Sigmoid colon (tissue), 7 donors: ENCODE results near the gene SEMA7A. TPM values are rescaled to one million over a fixed set of nuclear protein-coding genes. Genes with fewer than 3 reads are reported as not detected.
"Not testable (repeated sequence)": the region's sequence is repeated elsewhere in the genome, so short reads cannot be mapped to it uniquely, and the experiment has no call there.

Source experiments
- DNase-seq: peaks from one replicate; pipeline ENCODE4 v3.0.0-alpha.2; 2019
- H3K27ac ChIP-seq, 4 donors: fragments of 200-600 bp; sonication (generic); one replicate each; pipeline ENCODE4 v1.5.1; 2016 to 2019; ENCODE audit warnings: mild to moderate bottlenecking in 1 of 4
- H3K27me3 ChIP-seq, 3 donors: fragments of 200-600 bp; sonication (generic); one replicate each; pipeline ENCODE4 v1.5.1; 2019; ENCODE audit warnings: mild to moderate bottlenecking in 1 of 3
- H3K36me3 ChIP-seq, 4 donors: fragments of 200-600 bp; sonication (generic); one replicate each; pipeline ENCODE4 v1.5.1; 2016 to 2019
- H3K4me1 ChIP-seq, 4 donors: fragments of 200-600 bp; sonication (generic); one replicate each; pipeline ENCODE4 v1.5.1; 2017 to 2019
- H3K4me3 ChIP-seq, 4 donors: fragments of 200-600 bp; sonication (generic); one replicate each; pipeline ENCODE4 v1.5.1; 2017 to 2019; ENCODE audit warnings: mild to moderate bottlenecking in 2 of 4, moderate library complexity in 1 of 4
- H3K9me3 ChIP-seq, 4 donors: fragments of 200-600 bp in 3 of 4; sonication (generic) in 3 of 4; one replicate each; pipeline versions ENCODE4 v1.5.1 to v1.6.1; 2013 to 2019
- EP300 ChIP-seq, 4 donors: sonication (generic); formaldehyde crosslinking; IDR thresholded peaks; one replicate each; pipeline ENCODE4 v1.6.1; 2017; ENCODE audit warnings: antibody characterized with exemption in 4 of 4
- POLR2A ChIP-seq, 2 donors: fragments of 450-650 bp; IDR thresholded peaks; one replicate each; pipeline ENCODE4 v1.6.1; 2016; ENCODE audit warnings: antibody characterized with exemption in 2 of 2, mild to moderate bottlenecking in 2 of 2, moderate library complexity in 2 of 2
- POLR2AphosphoS5 ChIP-seq, 4 donors: sonication (generic); formaldehyde crosslinking; IDR thresholded peaks; one replicate each; pipeline ENCODE4 v1.6.1; 2017; ENCODE audit warnings: antibody characterized with exemption in 4 of 4
- WGBS, 2 donors: extraction: QIAGEN DNeasy Blood & Tissue Kit; methylation state at CpG; one replicate each; pipeline ENCODE4 v1.1.7; 2013; 5-methylcytosine and 5-hydroxymethylcytosine counted together
- intact Hi-C: fragments of 100-400 bp; cut with DNase I; formaldehyde crosslinking; loops from one replicate; pipeline ENCODE4 v1.15.1; 2023
- polyA plus RNA-seq, 3 donors: library from polyadenylated mRNA; stranded (reverse); fragments of 200-250 nt; gene quantifications; one replicate each; pipeline ENCODE4 v1.2.3, GENCODE V29; 2013
- total RNA-seq, 4 donors: library from RNA; depleted of rRNA; stranded (reverse); fragments of >200 nt; gene quantifications; one replicate each; pipeline ENCODE4 v1.1.0, GENCODE V29; 2016
- TF ChIP-seq, protein P1 (sequence below), 4 experiments: fragments of 450-650 bp in 3 of 4; fragments of 200-600 bp in 1 of 4; IDR thresholded peaks; one replicate each; pipeline ENCODE4 v1.5.1; 2016 to 2019; ENCODE audit warnings: antibody characterized with exemption in 4 of 4, mild to moderate bottlenecking in 3 of 4, moderate library complexity in 2 of 4
- donor health status: healthy with polysubstance abuse.
- donor health status: Bipolar disorder and iron deficiency.
- donor health status: healthy.

Gene SEMA7A
- total and polyA plus RNA-seq, 7 donors = 0.28 to 9.8 (median 1.2) TPM; not detected in 1

DNA sequence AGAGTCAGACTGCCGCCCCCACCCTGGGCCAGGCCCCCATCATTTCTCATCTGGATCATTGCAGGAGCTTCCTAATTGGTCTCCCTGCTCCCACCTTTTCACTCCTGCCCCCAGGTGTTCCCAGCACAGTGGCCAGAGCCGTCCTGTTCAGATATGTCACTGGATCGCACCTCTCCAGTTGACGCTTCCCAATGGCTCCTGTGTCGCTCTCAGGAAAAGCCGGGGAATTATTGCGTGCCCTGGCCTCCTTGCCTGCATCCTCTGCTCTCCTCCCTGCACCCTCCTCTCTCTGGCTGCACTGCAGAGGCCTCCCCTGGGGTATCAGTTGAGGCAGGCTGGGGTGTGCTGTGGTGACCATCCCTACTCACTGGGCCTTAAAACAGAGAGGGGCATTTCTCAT is 40.9 kb downstream of the SEMA7A start:
- intact Hi-C loops = no loop called here
- no peaks in the 10 kb centered on the region for H3K36me3 ChIP-seq
- no peaks in the 10 kb centered on the region for H3K9me3 ChIP-seq
- WGBS, 2 donors = 89% methylated on average over 7 of the region's 7 CpGs
- no peak for TF ChIP-seq EP300 (IDR thresholded peaks at IDR 0.05)
- no peak for TF ChIP-seq POLR2AphosphoS5 (IDR thresholded peaks at IDR 0.05)
- TF ChIP-seq, protein P1, sequence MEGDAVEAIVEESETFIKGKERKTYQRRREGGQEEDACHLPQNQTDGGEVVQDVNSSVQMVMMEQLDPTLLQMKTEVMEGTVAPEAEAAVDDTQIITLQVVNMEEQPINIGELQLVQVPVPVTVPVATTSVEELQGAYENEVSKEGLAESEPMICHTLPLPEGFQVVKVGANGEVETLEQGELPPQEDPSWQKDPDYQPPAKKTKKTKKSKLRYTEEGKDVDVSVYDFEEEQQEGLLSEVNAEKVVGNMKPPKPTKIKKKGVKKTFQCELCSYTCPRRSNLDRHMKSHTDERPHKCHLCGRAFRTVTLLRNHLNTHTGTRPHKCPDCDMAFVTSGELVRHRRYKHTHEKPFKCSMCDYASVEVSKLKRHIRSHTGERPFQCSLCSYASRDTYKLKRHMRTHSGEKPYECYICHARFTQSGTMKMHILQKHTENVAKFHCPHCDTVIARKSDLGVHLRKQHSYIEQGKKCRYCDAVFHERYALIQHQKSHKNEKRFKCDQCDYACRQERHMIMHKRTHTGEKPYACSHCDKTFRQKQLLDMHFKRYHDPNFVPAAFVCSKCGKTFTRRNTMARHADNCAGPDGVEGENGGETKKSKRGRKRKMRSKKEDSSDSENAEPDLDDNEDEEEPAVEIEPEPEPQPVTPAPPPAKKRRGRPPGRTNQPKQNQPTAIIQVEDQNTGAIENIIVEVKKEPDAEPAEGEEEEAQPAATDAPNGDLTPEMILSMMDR (IDR thresholded peaks at IDR 0.05) = no peak
- TF ChIP-seq POLR2A (IDR thresholded peaks at IDR 0.05) = no peak
- no peak overlapping the region for H3K4me3 ChIP-seq
- DNase-seq = no peak
- H3K4me1 ChIP-seq = no peaks in the 10 kb centered on the region
- H3K27ac ChIP-seq = no peak overlapping the region
- no peaks in the 10 kb centered on the region for H3K27me3 ChIP-seq

DNA sequence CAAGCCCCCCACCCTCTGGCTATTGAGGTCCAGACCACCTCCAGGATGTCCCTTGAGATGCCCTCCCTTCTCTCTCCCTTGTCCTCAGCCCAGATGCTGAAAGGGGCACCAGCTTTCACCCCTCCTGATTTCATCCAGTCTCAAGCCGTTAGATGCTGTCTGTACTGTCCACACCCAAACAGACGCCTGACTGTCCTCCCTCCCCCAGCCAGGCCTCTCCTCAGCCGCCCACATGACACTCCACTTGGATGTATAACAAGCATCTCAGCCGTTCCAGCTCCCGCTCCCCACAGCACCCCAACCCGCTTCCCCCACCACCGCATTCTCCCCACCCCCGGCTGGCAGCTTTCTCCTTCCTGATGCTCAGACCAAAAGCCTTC is 41.3 kb downstream of the SEMA7A start:
- TF ChIP-seq, protein P1 (IDR thresholded peaks at IDR 0.05) = no peak
- TF ChIP-seq POLR2A (IDR thresholded peaks at IDR 0.05) (no peak), EP300 (IDR thresholded peaks at IDR 0.05) (no peak), POLR2AphosphoS5 (IDR thresholded peaks at IDR 0.05) (no peak)
- DNase-seq = no peak
- Histone ChIP-seq H3K27me3 (no peaks in the 10 kb centered on the region), H3K27ac (no peak overlapping the region), H3K4me3 (no peak overlapping the region), H3K36me3 (no peaks in the 10 kb centered on the region), H3K9me3 (no peaks in the 10 kb centered on the region), H3K4me1 (no peaks in the 10 kb centered on the region)
- intact Hi-C loops = no loop called here
- 55% methylated on average over 8 of the region's 8 CpGs for whole genome bisulfite sequencing, 2 donors

DNA sequence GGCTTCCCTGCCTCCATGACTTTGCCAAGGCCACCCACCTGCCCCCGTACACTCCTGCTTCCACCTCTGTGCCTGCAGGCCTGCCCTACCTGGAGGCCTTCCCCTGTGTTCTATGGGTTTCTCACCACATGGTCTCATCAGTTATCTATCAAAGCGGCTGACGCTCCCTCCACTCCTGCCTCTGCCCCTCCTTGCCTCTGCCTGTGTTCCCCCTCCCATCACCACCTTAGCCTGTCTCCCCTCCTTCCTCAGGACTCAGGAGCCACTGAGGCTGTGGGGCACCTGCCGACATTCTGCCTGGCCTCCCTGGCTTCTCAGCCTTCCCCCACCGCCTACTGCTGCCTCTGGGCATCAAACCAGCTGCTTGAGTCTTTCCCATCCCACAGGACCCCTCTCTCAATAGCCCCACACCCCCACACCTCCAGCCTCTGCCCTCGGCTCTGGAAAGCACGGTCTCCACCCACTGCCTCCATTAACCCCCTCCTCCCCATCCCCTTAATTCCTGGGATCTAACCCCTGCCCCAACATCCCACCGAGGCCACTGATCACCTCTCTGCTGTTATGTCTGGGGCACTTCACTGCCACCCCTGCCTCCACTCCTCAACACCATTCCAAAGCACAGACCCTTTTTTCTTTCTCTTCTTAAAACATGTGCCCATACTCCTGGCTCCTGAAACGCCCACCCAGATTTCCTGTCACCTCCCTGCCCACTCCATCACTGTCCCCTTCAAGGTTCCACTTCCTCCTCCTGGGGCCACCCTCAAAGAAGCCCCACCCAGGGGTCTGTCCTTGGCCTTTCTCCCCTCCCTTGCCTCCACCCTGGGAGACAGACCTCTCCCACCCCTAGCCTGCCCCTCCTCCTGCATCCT is 41.9 kb downstream of the SEMA7A start:
- H3K27ac ChIP-seq = no peak overlapping the region
- intact Hi-C loops = no loop called here
- WGBS, 2 donors = 74% methylated on average over 9 of the region's 9 CpGs

DNA sequence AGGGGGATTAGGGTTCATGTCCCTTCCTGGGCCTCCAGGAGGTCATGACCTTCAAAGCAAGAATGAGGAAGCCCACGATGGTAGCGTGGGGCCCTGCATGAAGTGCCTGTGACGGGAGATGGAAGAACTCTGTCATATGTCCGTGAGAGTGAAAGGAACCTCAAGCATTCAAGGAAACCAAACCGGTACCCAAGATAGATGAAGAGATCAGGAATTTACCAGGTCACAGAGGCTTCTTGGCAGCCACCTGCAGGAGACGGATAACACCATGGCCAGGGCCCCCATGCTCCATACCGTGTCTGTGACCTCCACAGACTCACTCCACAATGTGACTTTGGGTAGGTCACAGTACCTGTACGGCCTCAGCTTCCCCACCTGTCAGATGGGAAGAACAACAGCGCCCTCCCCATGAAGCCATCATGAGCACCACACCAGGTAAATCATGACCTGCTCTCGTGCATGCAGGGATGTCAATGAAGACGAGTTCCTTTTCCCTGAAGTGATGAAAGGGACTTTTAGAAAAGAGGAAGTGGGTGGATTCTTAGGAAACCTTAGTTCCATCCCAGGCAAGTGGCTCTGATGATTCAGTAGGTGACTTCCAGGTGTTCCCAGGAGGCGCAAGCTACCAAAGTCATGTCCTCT is 43.0 kb downstream of the SEMA7A start:
- Histone ChIP-seq H3K9me3 (no peaks in the 10 kb centered on the region), H3K36me3 (no peaks in the 10 kb centered on the region), H3K27me3 (no peaks in the 10 kb centered on the region), H3K4me1 (no peaks in the 10 kb centered on the region), H3K4me3 (no peak overlapping the region), H3K27ac (no peak overlapping the region)
- TF ChIP-seq POLR2A (IDR thresholded peaks at IDR 0.05) = no peak
- no peak for DNase-seq
- WGBS, 2 donors = 70 to 82% methylated on average over 12 of the region's 12 CpGs
- intact Hi-C loops = no loop called here

More for the DNA sequence above, 41.9 kb downstream of the SEMA7A start:
- no peak for DNase-seq
- TF ChIP-seq POLR2A (IDR thresholded peaks at IDR 0.05) (no peak), EP300 (IDR thresholded peaks at IDR 0.05) (no peak), POLR2AphosphoS5 (IDR thresholded peaks at IDR 0.05) (no peak)
- TF ChIP-seq, protein P1 (IDR thresholded peaks at IDR 0.05) = no peak
- no peak overlapping the region for H3K4me3 ChIP-seq
- no peaks in the 10 kb centered on the region for H3K27me3 ChIP-seq
- H3K4me1 ChIP-seq = no peaks in the 10 kb centered on the region
- no peaks in the 10 kb centered on the region for H3K9me3 ChIP-seq
- H3K36me3 ChIP-seq = no peaks in the 10 kb centered on the region

DNA sequence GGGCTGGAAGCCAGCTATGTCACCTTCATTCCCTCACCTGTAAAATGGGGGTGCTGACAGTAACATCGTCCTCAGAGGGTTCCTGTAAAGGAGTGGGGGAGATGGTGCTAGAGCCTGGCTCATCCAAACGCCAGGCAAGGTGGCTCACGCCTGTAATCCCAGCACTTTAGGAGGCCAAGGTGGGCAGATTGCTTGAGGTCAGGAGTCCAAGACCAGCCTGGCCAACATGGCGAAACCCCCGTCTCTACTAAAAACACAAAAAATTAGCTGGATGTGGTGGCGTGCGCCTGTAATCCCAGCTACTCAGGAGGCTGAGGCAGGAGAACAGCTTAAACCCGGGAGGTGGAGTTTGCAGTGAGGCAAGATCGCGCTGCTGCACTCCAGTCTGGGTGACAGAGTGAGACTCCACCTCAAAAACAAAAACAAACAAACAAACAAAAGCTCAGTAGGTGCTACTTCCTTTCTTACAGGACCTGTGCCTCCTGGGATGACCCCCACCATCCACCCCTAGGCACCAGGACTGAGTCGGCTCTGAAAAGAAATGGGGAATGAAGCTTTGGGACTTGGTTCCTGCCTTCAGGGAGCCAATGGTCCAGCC is 43.6 kb downstream of the SEMA7A start:
- H3K27me3 ChIP-seq, H3K27ac ChIP-seq, H3K36me3 ChIP-seq, DNase-seq, H3K4me1 ChIP-seq, H3K9me3 ChIP-seq, intact Hi-C loops, H3K4me3 ChIP-seq: not testable (repeated sequence)
- WGBS, 2 donors = 89 to 93% methylated on average over 11 of the region's 11 CpGs
